Embryonic facial prominence (tissue), 1 donor: ENCODE measurements around the gene CRIP1.
A peak's percentile ranks its signal among the peaks of the same experiment; 100 is the strongest.

Source experiments
- DNase-seq: peaks from one replicate; pipeline ENCODE4 v3.0.0-alpha.2; 2016; ENCODE audit errors: extremely low spot score

The CRIP1 gene

DNA sequence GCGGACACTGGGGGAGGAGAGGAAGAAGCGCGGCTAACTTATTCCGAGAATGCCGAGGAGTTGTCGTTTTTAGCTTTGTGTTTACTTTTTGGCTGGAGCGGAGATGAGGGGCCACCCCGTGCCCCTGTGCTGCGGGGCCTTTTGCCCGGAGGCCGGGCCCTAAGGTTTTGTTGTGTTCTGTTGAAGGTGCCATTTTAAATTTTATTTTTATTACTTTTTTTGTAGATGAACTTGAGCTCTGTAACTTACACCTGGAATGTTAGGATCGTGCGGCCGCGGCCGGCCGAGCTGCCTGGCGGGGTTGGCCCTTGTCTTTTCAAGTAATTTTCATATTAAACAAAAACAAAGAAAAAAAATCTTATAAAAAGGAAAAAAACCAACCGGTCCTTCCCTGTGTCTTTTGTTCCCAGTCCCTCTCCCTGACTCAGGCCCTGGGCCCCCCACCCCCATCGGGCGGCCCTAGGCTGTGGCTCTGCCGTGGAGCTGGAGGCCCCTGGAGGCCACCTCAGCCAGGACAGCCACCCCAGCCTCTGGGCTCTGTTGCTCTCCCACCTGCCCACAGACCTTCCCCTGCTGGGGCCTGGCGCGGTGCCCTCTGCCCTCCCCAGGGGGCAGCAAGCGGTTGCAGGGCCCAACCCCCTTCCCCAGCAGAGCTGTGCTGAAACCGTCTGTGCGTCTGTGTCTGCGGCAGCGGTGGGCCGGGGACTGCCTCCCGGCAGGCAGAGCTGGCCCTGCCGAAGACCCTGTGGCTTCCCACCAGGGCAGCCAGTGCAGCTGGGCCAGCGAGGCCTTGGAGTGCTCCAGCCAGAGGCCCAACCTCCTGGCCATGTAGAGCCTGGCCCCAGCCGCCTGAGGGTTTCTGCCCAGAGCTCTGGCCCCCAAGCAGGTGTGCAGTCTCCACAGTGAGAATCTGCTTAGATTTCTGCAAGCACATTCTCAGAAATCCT is 16.1 kb upstream of the CRIP1 start:
- no peak for DNase-seq

DNA sequence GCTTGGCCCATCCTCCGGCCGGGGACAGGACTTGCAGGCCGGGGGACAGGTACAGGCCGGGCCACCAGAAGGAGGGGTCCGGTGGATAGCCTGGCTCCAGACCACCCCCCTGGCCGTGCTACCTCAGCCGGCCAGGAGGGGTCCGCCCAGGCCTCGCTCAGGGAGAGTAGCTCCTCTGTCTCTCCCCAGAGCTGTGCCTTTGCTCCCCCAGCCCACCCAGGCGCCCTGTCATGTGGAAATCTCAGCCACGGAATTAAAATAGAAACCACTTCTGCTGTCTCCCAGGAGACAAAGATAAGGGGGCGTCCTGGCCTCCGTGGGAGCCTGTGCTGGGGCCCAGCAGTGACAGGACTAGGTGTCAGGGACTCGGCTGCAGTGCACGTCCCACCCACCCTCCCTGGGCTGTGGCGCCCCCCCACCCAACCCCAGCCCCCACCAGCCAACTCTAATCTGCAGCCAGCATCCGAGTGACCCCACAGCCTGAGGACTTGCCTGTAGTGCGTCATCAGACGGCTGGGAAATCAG is 15.3 kb upstream of the CRIP1 start:
- DNase-seq = no peak

DNA sequence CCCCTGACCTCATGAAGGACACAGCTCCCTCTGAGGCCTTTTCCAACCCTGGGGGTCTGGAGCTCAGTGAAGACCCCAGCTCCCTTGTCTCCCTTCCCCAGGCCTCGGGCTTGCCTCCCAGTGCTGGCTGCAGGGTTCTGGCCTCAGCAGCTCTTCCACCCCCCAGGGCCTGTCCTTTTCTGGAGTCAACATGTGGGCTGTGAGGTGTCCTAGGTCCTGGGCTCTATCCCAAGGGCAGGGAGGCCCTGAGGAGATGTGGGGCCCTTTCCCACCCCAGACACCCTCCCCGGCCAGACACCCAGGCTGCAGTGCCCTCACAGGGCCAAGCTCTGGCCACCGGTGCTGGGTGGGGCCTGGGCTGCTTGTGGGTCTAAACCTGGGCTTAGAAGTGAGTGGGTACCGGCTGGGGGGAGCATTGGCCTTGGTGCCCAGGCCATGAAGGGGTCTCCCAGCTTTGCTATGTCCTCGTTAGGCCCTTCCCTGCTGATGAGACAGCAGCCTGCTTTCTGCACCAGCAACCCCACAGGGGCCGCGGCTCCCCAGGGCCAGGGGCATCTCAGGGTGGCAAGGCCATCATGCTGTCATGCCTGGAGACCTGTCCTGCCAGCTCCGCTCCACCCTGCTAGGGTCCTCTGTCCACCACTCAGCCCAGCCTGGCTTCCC is 14.7 kb upstream of the CRIP1 start:
- no peak for DNase-seq

DNA sequence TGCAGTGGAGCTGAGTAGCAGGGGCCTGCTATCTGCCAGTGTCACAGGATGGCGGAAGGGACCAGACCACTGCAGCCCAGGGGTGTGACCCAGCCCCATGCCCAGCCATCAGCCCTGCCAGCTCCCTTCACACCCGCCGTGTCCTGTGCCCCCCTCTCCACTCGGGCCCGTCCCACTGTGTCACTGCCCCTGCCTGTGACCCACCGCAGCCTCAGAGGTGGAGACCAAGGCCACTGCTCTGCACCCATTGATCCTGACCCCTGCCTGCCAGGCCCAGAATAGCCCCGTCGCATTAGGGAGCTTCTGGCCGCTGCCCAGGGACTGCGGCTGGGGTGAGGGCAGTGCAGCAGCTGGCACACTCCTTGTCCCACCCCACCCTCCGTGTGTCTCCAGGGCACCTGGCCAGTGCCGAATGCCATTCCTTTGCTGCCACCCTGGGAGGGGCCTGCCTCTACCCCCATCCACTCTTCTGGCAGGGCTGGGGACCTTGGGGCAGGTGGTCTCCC is 14.1 kb upstream of the CRIP1 start:
- no peak for DNase-seq

DNA sequence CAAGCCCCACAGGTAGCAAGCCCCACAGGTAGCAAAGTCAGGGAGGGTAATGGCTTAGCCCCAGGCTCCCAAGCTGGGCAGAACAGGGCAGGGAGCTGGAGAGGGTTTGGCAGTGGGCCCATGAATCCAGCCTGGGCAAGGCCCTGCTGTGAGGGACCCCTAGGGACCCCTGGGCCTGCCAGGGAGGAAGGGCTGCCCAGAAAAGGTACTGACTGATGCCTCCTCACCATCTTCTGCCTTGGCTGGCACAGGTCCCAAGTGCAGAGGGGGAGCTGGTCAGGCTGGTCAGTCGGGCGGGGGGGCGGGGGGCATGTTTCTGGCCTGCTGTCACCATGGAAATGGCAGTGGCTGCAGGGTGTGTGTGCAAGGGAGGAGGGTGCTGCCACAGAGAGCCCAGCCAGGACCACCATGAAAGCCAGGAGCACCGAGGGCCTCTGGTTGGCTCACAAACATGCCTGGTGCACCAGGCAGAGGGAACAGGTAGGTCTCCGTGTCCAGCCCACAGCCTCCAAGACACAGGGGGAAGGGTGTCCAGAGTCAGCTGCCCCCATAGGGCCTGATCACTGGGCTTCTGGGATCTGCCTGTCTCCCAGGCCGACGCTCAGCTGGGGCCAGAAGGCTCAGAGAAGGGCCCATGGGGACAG is 13.5 kb upstream of the CRIP1 start:
- no peak for DNase-seq

DNA sequence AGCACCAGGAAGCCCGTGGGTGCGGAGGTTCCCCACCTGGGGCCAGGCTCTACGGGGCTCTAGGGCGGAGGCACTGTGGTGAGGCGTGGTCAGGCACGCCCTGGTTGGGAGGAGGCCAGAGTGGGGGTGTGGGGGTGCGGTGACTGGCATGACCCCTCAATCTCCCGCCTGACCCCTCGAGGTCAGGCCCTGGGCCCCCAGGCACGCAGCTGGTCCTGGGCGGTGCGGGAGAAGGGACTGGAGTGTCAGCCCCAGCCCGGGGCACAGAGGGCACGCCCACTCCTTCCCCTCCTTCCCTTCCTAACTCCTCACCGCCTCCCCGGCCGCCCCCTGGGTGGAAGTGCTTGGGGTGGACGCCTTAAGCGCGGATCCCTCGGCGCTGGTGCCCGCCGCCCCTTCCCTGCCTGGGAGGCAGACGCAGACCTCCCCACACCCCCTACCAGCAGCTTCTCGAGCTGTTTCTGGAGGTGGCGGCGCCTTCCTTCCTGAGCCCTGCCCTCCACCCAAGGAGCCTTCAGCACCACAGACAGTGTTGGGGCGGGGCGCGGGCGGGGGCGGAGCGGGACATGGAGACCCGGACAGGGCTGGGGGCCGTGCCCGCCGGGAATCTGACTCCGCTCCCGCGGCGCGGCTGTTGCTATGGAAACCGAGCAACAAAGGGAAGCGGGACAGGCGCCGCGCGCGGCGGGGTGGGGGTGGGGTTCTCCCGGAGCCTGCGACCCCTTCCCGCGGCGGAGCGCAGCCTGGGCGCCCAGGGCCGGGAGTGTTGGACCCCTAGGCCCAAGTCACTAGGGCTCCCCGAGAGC is 12.8 kb upstream of the CRIP1 start:
- peak; percentile 75 for DNase-seq

DNA sequence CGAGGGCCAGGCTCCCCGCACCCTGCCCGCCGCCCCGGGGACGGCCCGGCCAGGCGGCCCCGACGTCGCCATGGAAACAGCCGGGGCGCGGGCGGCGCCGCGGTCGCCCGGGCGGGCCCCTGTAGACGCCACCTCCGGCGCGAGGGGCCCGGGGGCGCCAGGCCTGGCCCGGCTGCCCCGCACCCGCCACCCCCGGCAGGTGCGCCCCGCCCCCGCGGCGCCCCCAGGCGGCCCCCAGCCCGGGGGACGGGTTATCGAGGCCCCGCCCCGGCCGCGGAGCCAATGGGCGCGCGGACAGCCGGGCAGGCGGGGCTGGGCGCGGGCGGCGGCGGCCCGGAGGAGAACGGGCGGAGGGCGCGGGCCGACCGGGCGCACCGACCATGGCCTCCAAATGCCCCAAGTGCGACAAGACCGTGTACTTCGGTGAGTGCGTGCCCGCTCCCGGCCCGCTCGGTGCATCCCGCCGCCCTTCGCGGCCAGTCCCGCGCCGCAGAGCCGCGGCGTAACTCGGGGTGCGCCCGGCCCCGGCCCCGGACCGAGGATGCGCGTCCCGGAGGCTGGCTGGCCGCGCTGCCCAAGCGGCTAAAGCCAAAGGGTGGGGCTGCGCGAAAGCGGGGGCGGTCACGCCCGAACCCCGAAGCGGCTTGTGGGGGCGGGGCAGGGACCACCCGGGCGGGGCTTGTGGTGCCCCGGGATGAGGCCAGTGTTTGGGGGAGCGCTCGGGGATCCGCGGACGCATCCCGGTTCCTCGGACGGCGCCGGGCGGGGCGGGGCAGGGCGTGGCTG is 12.0 kb upstream of the CRIP1 start, which contains the start of gene CRIP2:
TSS of gene CRIP2 (plus strand) at position 339 of the 786 bp plus-strand sequence. CDS start at position 381, 42 bp downstream.
- DNase-seq = no peak

DNA sequence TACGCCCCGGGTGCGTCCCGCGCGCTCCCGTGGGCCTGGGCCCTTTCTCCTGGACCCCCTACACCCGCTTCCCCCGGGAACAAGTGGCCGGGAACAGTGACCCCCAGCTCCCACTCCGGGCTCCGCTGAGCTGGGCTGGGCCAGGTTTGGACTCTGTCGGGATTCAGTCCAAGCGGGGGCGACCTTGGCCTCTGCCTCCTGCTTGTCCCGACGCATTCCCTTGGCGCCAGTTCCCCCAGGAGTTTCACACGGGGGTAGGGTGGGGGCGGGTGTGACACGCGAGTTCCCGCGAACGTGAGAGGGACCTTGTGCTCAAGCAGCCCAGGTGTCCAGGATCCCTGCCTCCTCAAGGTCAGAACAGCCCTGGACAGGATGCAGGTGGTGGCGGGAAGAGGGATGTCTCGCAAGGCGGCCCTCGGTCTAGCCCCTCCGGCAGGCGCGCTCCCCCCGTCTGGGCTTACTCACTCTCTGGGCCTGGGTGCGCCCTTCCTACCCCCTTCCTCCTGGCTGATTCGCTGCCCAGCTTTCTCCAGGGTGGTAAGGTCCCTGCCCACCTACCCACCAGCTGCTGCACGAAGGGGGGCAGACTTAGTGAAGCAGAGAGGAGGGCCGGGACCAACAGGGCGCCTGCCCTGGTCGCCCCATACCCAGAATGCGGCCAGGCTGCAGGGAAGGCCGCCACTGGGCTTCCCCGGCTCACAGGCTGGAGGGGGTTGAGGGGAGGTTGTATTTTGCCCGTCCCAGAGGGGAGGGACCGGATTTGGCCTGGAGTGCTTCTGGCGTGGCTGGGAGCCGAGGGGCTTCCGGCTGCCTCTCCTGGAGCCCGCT is 11.2 kb upstream of the CRIP1 start:
- DNase-seq = no peak

DNA sequence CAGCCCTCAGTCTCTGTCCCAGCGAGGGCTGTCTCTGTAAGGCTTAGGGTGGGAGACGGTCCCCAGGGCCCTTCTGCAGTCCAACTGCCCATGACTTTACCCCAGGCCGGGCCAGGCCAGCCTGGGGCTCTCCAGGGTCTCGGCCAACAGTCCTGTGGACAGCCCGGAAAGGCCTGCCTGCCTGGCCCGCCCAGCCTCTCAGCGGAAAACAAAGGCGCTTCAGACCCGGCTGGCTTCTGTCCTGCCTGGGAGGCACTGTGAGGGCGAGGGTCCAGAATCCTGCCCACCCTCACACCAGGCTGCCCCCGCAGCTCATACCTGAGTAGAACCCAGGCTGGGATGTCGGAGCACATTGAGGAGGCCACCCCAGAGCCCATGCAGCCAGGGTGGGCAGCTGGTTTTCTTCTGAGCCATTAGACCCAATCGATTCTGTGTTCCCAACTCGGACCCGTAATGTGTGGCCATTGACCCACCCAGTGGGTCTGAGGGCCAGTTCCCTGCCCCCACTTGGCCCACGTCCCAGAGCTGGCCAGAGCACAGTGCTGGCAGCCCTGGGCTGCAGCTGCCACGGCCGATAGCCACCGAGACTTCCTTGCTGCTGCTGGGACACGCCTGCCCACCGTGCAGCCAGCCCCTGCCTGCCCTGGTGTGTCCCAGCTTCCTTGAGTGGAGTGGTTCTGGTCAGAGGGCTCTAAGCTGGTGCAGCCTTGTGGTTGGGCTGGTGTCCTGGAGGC is 10.4 kb upstream of the CRIP1 start:
- DNase-seq = no peak

DNA sequence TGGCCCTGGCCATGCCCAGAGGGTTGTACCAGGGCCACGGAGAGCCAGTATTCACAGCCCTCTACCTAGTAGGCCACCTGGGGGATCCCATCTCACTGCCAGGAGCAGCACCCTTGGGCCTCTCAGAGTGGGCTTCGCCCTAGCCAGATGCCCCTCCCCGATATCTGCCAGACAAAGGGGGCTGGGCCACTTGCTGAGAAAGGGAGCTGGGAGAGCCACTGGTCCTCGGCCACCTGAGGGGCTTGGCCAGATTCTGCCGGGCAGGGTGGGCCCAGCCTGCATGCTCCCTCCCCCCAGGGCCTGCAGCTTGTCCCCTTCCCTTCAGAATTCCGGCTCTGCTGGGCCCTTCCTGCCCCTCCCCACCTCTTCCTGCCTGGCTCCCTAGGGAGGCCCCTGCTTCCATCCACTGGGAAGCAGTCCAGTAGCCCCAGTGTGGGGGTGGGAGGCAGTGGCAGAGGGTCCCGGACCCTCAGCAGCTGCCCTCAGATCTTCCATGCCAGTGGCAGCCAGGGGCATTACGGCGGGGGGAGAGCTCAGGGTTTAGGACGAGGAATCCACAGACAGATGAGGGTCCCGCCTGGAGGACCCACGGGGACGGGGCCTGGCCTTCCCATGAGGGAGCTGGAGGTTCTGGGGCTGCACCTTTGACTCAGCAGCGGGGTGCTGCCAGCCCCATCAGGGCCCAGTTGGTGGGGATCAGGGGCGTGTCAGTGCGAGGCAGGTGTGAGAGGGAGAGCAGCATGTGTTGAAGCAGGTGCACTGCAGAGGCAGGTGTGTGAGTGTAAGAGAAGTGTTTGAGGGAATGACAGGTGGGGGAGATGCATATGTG is 9.6 kb upstream of the CRIP1 start:
- DNase-seq = no peak

DNA sequence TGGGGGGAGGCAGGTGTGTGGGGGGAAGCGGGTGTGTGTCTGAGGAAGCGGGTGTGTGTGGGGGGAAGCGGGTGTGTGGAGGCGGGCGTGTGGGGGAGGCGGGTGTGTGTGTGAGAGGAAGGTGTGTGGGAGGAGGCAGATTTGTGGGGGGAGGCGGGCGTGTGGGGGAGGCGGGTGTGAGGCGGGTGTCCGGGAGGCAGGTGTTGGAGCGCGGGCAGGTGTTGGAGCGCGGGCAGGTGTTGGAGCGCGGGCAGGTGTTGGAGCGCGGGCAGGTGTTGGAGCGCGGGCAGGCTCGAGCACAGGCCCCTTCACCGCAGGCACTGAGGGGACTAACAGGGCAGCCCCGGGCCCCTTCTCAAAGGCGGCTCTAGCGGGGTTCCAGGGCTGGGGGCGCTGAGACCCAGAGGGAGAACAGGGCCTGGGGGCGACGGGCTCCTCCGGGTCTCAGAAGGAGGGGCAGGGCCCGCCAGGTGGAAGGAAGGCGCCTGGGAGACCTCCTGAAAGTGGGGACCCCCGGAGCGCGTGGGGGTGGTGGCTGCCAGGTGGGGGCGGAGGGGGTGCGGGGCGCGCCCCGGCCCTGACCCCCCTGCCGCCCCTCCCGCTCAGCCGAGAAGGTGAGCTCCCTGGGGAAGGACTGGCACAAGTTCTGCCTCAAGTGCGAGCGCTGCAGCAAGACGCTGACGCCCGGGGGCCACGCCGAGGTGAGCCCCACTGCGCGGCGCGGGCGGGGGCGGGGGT is 8.9 kb upstream of the CRIP1 start:
- no peak for DNase-seq

DNA sequence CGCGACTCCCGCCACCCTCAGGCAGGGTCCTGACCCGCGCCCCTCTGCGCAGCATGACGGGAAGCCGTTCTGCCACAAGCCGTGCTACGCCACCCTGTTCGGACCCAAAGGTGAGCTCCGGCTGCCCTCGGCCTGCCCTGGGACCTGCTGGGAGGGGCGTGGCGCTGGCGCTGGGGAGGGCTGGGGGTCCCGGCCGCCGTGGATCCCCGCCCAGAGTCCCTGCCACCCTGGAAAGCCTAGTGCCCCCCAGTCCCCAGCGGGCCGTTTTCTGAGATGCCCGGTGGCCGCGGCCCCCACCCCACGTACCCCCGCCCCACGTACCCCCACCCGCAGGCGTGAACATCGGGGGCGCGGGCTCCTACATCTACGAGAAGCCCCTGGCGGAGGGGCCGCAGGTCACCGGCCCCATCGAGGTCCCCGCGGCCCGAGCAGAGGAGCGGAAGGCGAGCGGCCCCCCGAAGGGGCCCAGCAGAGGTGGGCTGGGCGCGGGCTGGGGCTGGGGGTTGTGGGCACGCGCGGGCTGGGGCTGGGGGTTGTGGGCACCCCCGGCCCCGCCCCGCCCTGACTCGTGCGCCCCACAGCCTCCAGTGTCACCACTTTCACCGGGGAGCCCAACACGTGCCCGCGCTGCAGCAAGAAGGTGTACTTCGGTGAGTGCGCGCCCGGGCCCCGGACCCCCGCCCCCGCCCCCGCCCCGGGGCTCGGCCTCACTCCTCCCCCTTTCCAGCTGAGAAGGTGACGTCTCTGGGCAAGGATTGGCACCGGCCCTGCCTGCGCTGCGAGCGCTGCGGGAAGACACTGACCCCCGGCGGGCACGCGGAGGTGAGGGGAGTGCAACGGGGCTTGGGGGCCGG is 8.1 kb upstream of the CRIP1 start:
- DNase-seq = no peak

DNA sequence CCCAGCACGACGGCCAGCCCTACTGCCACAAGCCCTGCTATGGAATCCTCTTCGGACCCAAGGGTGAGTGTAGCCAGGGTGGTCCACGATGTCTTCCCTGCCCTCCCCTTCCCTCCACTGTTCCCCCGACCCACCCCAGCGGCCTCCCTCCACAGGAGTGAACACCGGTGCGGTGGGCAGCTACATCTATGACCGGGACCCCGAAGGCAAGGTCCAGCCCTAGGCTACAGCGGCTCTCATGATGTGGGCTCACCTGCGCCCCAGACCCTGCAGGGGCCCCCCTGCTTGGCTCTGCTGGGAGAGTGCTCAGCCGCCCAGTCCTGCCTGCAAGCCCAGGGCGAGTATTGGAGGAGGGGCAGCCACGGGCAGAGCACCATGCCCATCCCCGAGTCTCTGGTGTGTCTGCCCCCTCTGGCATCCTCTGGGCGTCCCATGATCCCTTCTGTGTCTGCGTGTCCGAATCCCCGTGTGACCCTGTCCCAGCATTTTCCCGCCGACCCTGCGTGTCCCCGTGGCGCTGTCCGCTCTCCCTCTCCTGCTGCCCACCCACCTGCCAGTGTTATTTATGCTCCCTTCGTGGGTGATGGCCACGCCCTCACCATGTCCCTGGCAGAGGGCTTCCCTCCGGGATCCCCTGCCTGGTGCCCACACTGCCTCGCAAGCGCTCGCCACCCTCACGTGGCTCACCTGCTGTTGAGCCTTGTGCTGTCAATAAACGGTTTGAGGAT is 7.1 kb upstream of the CRIP1 start:
- DNase-seq = no peak

DNA sequence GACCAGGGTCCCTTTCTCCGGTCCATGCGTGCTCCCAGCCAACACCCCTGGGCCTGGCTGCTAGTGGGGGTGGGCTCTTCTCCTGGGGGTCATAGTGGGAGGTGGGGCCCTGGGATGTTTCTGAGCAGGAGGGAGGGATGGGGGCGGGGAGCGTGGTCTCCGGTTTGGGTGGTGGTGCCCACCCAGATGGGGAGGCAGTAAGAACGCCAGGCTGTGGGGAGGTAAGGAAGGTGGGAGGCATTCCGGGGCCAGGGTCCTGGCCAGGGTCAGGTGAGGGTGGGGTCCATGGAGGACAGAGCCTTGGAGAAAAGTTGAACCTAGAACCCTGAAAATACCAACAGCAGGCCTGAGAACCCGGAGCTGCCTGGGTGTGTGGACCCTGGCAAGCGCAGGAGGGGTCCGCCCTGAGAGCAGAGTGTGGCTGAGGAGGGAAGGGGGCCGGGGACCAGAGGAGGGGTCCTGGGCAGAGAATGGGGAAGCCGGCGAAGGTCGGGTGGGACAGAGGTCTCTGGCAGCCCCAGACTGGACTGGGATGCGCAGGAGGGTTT is 6.4 kb upstream of the CRIP1 start:
- no peak for DNase-seq
